AG08396 (cell line): ENCODE data around the gene COX7A2L.
"Not testable (repeated sequence)": the region's sequence is repeated elsewhere in the genome, so short reads cannot be mapped to it uniquely, and the experiment has no call there.

Experiments used
- DNase-seq: peaks from one replicate; pipeline ENCODE4 v3.0.0; 2012; ENCODE audit warnings: low spot score, mixed read lengths

Gene COX7A2L

DNA sequence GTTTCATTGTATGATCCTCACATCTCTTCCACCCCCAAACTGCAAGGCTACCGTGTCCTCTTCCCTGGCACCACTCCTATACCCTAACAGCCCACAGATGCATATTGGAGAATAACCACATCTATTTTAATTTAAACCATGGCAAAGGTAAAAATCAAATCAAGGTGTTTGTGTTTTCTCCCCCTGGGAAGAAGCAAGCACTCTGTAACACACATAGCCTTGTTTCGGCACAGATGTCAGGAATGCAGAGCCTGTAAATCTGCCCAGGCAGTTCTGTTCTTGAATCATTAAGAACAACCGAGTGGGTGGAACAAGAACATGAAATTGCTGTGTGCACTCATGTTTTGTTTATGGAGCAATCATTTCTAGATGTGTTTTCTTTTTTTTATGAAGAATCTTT is 6.8 kb upstream of the COX7A2L start:
- no peak for DNase-seq

DNA sequence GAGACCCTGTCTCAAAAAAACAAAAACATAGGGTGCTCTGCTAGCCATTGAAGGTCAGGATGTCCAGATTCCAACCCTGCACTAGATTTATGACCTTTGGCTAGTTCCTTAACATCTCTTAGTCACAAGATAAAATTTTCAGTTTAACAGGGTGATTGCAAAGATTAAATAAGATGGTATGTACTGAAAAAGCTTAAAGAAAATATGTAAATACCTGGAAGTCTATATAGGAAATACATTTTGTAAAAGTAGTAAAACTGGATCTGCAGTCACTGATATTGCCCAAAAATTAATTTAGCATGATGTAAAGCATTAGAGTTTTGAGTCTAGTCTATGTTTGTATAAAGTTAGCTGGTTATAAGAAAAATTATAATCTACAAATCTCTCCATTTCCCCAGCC is 5.4 kb upstream of the COX7A2L start:
- DNase-seq, result no peak

DNA sequence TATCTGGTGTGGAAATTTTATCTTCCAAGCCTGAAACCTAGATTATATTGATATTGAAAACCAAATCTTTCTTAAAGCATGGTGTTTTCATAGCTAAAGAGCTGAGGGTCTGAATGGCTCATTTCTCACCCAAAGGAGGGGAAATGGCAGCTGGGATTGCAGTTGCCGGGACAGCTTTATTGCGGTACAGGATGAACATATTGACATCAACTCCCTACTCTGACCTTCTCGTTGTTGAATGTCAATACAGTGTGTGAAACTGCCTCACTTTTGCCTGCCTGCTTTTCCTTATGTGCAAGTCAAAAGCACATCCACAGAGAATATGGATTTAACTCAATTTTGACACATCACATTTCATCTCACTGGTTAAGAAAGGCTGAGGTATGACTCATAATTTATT is 3.6 kb upstream of the COX7A2L start:
- no peak for DNase-seq

DNA sequence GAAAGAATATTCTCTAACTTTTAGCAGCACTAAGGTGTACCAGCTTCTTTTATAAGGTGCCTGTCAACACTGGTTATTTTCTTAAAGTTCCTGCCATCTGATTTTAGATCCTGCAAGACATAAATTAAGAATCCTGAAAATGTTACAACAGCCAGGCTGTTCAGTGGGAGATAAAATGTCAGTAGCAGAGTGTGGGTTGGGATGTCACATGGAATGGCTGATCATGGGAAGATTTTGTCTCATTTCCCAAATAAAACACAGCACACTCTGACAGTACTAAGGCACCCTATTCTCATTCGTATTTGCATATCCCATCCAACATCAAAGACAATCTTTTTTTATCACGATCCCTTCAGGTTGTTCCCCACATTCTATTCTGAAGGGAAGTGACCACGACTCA is 2.4 kb upstream of the COX7A2L start:
- DNase-seq, result no peak

DNA sequence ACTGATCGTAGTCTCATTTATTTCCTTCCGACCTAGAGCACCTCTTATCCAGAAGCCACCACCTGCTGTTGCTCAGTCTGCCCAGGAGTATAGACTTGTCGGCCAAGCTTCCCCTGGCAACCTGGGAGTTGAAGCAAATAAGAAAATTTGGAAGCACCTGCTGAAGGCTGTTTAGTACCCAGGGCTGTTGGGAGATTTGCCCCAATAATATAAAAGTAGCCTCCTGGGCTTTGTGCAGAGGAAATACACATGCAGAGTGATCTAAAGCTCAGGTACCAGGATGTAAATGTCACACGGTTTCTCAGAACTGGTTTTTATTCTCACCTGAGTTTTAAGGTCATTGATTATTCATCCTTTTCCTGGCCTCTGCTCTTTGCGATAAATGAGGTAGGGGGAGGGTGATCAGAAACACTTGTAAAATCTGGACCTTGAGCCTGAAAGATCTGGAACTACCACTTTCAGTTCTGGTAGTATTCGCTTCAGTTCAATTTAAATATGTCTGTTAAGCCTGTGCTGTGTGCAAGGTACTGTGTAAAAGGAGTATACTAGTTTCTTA is 789 bp upstream of the COX7A2L start:
- no peak for DNase-seq

DNA sequence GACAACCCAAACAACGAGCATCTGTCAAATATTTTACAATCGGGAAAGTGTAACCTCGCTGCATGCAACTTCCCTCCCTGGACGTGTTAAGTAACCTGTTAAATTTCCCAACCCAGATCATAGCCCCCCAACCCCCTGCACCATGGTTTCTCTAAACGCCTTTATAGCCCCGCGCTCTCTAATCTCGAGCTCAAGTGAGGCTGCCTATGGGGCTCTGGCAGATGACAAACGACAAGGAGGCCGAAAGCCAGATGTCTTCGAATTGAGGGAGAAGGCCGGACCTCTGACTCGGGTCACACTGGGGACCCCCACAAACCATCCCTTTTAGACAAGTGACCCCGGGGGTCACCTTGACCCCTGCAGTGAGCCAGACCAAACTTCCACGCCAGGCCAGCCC is 526 bp downstream of the COX7A2L start:
- no peak for DNase-seq

DNA sequence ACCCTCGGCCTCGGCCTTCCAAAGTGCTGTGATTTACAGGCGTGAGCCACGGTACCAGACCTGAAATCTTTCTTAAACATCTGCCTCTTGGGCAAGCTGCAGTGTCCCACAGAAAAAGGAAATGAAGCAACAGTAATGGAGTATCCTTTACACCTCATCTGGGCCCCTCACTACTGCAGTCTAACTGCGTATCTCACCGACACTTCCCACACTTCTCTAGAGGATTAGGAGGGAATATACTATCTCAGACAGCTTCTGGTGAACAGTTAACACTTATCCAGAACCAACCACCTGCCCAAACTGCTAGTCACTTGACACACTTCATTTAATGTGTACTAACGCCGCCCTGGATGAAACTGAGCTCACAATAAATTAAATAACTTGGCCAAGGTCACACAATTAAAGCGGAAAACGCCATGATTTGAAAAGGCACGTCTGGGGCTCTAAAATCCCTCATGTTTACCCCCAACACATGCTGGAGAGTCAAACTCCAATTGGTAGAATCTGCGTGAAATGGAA is 993 bp downstream of the COX7A2L start:
- no peak for DNase-seq

DNA sequence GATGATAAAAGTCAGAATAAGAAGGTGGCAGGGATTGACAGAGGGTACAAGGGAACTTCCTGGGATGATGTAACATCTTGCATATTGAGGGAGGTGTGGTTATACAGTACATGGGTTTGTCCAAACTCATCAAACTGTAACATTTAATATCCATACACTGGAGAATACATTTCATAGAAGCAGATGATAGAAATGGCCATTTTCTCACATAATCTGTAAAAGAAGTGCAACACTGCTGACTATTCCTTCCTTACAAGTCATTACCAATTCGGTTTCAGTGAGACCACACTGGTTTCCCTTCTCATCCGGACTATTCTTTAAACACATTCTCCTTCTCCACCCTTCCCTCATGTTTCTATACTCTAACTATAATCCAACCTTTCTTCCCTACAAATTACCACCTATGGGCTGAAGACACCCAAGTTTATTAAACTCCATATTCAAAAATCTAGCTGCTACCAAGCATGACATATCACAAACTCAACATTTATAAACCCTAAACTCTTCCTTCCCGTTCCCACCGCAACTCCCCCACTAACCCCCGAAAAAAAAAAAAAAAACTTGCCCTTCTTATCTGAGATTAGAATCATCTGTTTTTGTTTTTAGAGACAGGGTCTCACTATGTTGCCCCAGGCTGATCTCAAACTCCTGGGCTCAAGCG is 1.6 kb downstream of the COX7A2L start:
- no peak for DNase-seq

DNA sequence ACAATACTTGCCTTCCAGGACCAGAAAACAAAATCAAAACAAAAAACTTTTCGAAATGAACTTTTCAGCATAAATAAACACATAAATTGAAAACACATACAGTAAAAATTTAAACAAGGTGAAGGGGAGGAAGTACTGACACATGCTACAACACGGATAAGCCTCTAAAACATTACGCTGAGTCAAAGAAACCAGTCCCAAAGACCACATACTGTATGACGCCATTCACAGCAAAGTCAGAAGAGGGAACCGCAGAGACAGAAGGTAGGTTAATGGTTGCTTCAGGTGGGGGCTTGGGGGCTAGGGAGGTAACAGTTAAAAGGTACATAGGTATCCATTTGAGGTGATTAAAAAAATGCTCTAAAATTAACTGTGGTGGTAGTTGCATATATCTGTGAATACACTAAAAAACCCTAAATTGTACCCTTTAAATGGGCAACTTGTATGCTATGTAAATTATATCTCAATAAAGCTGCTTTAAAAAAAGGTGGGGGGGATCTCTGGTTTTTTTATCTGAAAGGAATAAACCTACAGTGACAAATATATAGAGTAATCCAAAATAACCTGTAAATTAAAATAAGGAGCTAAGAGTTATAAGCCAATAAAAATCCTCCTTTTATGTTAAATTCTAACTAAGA is 7.1 kb downstream of the COX7A2L start:
- DNase-seq, result no peak

DNA sequence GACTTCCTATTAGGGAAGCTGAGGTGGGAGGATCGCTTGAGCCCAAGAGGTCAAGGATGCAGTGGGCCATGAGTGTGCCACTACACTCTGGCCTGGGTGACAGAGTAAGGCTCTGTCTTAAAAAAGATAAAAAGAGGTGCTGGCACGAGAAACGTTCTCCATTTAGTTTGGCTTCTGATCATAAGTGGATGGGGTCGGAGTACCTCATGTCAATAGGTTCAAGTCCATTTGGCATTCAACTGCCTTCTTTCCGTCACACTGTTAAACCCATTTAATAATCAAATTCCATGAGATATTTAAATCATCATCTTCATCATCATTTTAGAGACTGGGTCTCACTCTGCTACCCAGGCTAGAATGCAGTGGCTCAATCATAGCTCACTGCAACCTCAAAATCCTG is 9.2 kb downstream of the COX7A2L start:
- DNase-seq, result no peak

DNA sequence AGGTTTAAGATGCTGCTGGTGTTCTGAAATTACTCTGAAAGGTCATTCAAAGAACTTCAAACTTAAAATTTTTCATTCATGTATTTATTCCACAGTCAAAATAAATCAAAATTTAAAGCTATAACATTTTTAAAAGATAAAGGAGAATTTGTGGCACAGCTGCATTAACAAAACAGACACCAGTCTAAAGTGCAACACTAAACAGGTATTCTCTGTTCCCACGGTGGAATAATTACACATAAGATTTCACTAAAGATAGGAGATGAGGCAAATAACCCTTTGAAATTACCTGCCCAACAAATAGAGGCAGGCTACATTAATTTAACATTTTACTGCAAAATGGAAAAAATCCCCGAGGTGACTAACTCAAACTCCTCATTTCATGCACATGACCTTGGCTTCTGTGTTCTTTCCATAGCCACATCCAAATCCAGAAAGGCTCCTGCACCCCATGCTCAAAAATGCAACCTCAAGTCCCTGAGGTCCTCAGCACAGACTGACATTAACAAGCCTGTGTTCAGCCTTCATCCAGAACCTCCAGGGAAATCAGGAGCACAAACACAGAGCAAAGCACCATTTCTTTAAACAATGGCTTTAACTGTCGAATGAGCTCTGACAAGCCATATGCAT is 10.5 kb downstream of the COX7A2L start:
- no peak for DNase-seq

DNA sequence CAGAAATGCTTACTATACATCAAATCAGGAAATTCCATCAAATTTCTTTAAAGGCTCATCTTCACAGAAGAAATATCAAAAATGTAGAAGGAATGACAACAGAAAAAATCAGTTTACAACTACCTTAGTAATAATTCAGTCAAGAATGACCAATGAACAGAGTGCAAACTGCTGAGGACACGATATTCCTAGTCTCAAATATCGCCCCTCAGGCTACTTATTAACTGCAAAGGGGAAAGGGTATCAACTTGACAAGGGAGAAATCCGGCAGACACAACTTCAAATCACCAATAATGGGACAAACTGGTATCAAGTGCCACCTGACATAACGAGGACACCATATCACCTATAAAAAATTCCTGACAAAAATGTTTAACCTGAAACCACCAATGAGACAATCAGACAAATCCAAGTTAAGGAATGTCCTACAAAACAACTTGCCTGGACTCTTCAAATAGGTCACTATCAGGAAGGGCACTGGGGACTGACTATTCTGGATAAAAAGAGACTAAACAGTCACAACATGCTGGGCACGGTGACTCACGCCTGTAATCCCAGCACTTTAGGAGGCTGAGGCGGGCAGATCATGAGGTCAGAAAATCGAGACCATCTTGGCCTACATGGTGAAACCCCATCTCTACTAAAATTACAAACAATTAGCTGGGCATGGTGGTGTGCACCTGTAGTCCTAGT is 12.8 kb downstream of the COX7A2L start:
- DNase-seq, result no peak

DNA sequence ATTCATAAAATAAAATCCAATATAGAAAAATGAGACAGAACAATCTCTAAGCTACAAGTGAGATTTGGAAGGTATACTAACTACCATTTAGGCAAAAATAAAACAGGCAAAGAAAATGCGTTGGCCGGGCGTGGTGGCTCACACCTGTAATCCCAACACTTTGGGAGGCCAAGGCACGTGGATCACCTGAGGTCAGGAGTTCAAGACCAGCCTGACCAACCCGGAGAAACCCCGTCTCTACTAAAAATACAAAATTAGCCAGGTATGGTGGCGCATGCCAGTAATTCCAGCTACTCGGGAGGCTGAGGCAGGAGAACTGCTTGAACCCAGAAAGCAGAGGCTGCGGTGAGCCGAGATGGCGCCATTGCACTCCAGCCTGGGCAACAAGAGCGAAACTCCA is 13.5 kb downstream of the COX7A2L start:
- not testable (repeated sequence) for DNase-seq

DNA sequence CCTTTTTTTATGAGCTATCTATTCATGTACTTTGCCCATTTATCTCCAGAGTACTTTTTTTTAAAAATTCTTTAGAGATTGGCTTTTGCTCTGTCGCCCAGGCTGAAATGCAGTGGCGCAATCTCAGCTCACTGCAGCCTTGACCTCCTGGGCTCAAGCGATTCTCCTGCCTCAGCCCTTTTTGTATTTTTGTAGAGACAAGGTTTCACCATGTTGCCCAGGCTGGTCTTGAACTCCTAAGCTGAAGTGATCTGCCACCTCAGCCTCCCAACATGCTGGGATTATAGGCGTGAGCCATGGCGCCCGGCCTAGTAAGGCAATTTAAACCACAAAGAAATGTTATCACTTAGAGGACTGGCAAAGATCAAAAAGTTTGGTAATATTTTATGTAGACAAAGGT is 14.2 kb downstream of the COX7A2L start:
- DNase-seq, result not testable (repeated sequence)

DNA sequence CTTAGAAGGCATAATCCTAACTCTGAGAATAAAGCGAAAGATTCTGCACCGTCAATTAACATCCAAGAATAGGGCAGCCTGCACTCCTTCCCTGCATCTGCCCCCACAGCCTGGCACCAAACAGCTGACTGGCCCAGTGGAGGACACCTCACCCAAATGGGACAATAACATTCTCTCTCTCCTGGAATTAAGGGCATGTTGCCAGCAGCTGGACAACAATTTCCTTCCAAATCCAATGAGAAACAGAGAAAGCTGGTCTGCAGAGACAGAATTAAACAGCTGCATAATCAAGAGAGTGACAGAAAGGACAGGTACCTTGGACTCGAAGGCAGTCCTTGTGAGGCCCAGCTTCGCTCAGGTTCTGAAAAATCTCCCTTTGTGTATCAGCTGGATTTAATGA is 15.0 kb downstream of the COX7A2L start:
- DNase-seq, result no peak

DNA sequence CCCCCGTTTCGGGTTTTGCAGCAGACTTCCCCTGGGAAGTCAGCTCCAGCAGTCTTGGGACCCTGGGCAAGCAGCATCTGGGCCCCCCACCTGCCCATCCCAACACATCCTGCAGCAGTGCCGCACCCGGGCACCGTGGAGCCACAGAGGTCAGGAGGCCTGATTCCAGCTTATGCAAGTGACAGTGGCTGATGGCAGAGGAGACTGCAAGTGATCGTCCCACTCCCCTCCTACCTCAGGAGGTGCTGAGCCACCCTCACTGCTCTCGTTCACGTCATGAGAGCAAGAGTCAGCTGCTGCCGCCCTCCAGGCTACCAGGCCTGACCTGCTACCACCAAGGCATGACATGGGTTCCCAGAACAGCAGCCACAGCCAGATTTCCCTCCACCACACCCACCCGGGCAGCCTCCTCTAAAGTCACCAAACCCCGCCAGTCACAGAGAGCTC is 18.2 kb downstream of the COX7A2L start:
- no peak for DNase-seq

DNA sequence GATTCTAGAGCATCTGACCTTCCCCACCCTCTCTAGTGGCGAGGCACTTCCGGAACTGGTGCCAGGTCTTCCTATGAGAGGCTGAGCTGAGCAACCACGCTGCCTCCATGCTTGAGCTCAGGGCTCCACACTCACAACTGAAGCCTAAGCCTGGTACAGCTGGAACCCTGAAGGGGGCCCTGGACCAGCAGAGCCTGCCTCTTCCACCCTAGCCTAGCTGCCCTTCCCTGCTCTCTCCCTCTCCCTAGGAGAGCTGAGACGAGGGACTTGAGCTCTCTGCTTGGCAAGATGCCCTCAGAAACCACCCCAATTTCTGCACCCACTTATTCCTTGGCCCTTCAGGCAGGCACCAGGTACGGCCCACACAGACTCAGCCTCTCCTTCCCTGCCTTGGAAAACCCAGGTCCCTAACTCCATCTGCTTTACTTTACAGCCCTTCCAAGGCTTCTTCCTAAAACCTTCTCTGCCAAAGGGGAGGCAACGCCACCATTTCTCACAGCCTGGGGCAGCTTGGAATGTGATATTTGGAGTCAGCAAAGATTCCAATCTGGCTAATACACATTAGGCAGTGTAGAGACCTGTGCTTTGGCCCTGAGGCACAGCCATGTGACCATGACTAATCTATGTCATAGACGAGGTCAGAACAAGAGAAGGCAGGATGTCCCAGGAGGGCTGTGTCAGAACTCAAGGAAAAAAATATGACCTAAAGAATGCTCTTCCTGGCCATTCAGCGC is 18.8 kb downstream of the COX7A2L start:
- DNase-seq, result peak; percentile 83

DNA sequence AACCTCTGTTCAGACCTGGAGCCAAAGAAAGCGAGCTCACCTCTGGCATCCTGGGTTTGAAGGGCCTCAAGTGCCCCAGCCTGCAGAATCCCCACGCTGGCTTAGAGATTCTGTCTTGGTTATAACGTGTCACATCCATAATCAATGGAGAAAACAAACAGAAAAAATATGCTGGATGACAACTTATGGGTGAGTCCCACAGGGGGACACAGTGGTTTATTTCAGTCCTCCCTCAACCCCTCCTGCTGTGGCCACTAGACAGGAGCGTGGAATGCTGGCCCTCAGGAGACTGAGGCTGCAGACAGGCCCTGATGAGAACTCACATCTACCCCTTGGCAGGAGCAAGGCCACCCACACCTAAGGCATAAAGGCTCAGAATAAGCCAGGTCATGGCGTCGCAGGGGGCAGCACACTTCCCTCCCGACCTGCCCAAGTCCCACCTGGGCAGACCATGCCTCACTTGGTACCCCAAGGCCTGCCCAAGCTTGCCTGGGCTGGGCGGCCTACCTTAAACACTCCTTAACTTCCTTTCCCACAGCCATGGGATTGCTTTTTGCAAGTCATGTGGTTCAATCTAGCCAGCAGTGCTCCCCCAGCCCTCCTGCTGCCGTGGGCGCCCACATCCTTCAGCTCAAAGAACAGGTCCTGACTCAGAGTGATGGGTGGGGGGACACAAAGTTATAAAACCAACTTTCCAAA is 19.9 kb downstream of the COX7A2L start:
- no peak for DNase-seq

DNA sequence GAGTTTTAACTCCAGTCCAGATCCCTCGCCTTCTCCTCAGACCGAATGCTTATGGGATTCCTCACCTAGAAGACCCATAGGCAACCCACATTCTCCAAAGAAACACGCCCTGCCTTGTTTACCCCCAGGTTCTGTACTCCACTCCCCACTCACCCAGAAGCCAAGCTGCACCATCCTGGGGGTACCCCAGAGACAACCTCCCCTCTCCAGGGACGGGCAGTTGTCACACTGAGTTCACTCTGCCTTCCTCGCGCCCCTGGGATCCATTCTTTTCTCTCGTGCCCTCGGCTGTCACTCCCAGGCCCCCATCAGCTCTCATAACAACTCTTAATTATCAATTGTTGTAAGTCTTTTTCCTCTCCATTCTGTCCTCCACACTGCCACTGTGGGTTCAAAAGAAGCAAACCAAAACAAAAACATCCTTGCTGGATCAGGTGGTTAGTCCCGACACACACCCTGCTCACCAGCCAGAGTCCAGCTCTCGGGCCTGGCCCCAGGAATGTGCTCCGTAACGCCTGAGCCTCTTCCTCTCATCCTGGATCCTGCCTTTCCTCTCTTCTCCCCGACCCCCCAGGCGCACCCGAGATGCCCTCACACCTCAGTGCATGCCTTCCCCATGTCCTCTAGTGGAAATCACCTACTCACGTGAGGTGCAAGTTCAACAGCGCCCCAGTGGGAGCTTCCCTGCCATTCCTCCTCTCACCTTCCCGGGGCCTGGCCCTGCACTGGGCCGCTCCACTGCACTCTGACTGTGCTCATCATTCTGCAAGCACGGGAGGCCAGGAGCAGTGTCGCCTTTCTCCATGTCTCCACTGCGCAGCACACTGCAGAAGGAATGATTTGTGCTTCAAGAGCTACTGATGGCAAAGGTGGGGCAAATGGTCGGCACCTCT is 20.7 kb downstream of the COX7A2L start:
- no peak for DNase-seq
